Medulla oblongata (tissue), 1 donor: ENCODE data around the gene GNAL.

Source experiments
- DNase-seq: peaks from one replicate; pipeline ENCODE4 v3.0.0-alpha.2; 2015; ENCODE audit errors: extremely low spot score

The GNAL gene

GRCh38 chr18:11808001-11808855, 119.2 kb downstream of the GNAL start:
- DNase-seq: no peak

GRCh38 chr18:11809895-11810294, 120.8 kb downstream of the GNAL start:
- DNase-seq: no peak

DNA sequence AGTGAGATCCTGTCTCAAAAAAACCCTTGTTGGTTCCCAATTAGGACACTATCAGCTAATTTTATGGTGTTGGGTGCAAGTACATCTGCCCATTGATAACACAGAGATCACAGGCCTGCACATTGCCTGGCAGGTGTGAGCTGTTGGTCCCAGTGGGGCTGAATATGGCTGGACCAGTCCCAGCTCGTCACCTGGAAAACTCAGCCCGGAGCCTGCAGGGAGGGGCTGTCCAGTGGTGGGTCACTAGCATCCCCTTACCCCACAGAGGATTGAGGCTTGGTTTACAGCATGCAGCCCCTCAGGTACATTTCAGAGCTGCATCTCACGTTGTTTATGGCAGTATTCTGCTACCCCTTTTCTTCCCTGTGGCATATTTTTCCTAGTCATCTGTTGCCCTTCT, 121.3 kb downstream of the GNAL start:
- DNase-seq: no peak

GRCh38 chr18:11811009-11811408, 121.9 kb downstream of the GNAL start:
- no peak for DNase-seq

GRCh38 chr18:11817229-11817628, 128.2 kb downstream of the GNAL start:
- DNase-seq: no peak

DNA sequence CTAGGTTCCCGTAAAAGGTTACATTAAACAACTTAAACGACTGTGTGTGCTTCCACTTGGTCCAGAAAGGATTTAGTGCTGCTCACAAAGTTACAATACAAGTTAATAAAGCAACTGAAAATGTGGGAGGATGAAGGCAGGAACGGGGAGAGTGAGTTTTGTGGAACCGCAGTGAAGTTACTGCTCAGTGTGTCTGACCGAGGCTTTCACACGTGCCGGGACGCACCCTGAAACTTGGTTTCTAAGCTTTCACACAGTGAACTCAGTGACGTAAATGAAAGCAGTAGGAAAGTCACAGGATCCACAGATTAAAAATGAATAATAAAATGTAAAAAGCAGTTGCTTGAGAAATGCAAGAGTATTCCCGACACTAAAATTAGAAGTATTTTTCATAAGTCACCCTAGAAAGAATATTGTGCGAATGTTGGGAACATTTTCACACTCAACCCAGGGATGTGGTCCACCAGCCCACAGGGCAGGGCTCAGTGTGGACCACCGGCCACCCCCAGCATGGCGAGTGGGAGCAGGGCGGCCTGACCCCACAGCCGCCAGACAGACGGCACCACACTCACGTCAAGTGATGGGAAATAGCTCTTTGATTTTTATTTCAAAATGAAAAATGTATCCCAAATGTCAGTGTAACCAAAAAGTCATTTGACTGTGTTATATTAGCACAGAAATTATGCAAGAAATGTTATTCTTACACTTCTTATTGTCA, 129.6 kb downstream of the GNAL start:
- no peak for DNase-seq

GRCh38 chr18:11819938-11820337, 130.9 kb downstream of the GNAL start:
- DNase-seq: no peak

DNA sequence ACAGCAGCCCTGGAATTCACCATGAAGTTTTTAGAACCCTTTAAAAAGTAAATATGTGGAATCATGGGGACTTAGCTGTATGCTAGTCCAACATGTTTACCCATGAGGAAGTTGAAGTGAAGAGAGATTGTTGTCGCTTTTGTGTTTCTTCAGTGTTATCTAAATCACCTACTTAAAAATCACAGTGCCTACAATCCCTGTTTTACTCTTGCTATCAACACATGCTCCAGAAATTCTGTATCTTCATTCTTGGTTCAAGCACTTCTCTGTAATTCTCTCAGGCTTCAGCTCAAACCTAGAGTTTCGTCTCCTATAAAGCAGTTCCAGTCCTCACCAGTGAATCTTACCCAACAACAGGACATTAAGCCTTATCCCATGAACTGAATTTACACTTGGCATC, 131.6 kb downstream of the GNAL start:
- no peak for DNase-seq

DNA sequence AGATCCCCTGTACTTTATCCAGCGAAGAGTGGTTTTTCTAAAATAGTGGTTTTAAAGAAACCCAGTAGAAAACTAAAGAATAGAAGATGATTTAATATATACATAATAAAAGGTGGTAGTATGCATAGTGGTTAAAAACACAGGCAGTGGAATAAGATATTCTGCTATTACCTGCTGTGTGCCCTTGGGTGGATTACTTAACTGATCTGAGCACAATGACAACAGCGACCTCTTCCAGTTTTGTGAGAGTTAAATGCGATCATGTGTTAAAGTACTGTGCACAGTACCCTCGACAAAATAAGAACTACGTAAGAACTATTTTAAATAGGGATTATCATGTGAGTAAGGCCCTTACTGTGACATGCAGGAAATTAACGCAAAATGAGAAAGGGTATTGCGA, 132.1 kb downstream of the GNAL start:
- DNase-seq: no peak

- no peak for DNase-seq
Observed at GRCh38 chr18:11821643-11822237, 132.7 kb downstream of the GNAL start.

DNA sequence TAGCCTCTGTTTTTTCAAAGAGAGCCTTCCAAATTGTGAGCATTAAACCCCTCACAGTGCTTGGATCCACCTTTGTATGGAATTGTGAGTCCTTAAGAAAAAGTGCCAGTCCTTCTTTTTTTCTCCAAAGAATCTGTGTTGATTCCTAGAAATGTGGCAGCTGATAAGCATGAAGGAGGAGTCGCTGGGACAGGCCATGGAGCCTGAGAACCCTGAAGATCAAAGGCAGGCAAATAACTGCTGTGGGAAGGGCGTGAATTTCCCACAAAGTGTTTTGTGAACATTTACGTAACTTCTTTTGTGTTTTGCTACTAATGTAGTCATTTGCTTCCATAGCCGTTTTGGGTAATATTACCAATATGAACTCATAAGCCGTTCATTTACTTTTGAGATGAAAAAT, 134.5 kb downstream of the GNAL start:
- no peak for DNase-seq

- no peak for DNase-seq
Observed at GRCh38 chr18:11826836-11827235, 137.8 kb downstream of the GNAL start.

- no peak for DNase-seq
Observed at GRCh38 chr18:11828786-11829432, 139.8 kb downstream of the GNAL start.

DNA sequence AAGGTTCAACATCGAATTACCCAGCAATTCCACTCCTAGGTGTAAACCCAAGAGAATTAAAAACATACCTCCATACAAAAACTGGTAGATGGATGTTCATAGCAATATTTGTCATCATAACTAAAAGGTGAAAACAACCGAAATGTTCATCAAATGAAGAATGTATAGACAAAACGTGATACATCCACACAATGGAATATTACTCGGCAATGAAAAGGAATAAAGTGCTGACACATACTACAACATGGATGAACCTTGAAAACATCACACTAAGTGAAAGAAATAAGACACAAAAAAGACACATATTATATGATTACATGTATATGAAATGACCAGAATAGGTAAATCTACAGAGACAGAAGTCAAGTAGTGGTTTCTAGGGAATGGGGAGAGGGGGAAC, 141.5 kb downstream of the GNAL start:
- DNase-seq: no peak

DNA sequence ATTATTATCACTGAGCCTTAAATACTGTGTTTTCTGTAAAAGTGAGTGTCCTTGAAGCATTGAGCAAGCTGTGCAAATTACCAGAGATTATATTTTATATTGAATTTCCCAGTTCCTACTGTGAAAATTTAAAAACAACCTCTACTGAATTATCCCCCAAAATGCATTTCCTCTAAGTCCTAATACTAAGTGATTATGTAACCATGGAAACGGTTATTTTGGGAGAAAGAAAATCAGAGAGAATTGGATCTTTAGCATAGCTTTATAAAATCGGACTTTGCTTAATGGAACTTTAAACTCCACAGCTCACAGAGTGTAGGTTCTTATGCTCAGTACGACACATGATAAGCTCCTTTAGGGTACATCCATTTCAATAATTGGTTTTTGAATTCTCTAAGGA, 142.9 kb downstream of the GNAL start:
- DNase-seq: no peak

GRCh38 chr18:11834772-11835171, 145.7 kb downstream of the GNAL start:
- no peak for DNase-seq

DNA sequence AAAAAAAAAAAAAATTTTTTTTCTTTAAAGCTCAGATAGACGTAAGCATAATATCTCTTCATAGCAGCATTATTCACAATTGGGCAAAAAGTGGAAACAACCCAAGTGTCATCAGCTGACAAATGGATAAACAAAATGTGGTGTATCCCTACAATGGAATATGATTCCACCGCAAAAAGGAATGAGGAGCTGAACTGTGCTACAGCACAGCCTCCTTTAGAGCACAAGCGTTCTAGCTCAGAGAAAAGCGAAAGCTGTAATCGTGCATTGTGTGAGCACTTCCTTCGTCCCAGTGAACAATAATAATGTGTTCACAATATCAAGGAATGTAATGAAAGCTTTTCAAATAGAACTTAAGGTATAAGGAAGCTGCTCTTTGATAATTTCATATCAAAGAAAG, 150.5 kb downstream of the GNAL start:
- DNase-seq: no peak

DNA sequence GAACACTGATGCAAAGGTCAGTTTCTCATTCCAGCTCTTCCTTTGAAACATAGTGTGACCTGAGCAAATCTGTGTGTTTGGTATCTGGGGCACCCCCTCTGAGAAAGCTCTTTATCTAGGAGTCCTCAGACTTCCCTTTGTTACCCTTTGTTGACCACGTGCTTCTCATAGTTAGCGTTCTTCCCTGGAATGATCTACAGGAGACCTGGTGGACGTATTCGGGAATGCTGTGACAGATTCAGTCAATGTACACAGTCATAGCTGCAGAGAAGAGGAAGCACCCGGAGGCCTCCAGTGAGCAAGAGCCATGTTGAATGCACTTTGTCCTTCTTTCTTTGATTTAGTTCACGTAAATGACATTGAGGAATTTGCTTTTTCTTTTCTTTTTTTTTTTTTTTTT, 151.4 kb downstream of the GNAL start:
- DNase-seq: no peak

GRCh38 chr18:11842562-11842961, 153.5 kb downstream of the GNAL start:
- DNase-seq: no peak

- no peak for DNase-seq
Observed at GRCh38 chr18:11844436-11844835, 155.4 kb downstream of the GNAL start.

DNA sequence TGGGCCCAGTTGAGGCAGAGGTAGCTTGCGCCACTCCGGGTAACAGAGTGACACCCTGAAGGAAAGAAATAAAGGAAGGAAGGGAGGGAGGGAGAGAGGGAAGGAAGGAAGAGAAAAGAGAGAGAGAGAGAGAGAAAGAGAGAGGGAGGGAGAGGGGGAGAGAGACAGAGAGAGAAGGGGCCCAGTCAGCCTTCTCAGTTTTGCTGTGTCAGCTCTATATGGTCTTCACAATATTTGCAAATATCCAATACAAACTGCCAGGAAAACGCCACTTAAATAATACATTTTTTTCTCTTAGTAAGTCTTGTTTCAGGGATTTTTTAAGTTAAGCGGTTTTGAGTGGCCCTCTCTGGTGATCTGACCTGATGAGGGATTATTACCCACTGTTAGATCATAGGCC, 156.6 kb downstream of the GNAL start:
- DNase-seq: no peak

- no peak for DNase-seq
Observed at GRCh38 chr18:11847811-11848210, 158.7 kb downstream of the GNAL start.
